ENCODE measurements around the gene CCNL1.

CCNL1 gene

GRCh38 chr3:157142315-157142714 is 17.6 kb downstream of the CCNL1 start:
- DNase-seq, result no peak

GRCh38 chr3:157139938-157140534 is 19.9 kb downstream of the CCNL1 start:
- DNase-seq, result no peak

DNA sequence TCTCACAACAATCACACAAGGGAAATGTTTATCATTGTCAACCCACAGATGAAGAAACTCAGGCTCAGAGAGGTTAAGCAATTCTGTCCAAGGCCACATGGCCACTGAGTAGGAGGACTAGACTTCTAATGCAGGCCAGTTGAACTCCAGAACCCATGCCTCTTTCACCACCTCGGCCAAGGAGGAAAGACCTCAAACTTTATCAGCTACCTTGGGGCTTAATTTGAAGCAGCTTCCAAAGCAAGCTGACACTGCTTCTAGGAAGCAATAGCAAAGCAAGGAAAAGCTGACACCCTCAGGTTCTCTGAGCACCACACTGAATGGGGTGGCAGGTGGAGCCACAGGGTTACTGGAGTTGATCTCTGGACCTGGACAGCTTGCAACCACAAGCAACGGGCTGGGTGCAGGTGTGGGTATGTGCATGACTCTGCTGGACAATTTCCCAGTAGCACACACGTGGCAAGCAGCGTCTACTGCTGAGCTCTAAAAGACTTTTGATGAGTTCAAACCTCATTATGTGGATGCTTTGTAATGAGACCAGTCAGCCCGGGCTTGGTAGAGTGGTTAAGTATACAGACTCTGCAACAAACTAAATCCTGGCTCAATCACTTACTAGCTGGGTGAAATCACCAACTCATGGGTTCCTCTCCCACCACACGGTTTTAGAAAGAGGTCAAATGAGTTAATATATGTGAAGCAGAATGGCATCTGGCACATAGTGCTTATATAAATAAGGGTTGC is 23.1 kb downstream of the CCNL1 start:
- no peak for DNase-seq

DNA sequence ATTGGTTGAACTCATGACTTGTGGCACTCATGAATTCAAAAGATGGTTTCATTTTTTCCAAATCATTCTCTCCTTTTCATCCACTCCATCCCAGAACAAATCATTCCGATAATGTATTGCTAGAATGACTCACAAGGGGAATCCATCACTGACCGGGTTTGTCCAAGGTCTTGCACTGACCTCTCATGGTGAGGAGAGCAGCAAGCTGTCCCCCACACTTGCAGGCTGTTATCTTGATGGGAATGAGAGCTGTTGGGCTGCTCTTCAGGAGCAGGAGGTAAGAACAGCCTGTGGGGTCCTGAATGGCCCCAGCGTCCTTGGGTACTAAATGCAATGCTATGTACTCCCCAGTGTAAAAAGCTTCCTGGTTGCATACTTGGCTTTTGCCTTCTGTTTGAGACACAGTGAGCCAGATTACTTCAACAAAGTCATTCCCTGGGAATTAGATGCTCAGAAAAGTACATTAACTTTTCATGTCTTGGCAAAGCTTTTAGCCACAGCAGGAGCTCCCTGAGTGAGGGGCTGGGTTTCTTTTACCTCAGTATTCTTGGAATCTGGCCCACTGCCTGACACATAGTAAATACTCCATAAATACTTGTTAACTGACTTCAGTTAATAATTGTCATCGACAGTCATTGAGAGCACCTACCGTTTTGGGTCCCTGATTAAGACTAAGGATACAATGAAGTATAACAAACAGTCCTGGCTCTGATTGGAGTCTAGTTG is 24.1 kb downstream of the CCNL1 start:
- no peak for DNase-seq

DNA sequence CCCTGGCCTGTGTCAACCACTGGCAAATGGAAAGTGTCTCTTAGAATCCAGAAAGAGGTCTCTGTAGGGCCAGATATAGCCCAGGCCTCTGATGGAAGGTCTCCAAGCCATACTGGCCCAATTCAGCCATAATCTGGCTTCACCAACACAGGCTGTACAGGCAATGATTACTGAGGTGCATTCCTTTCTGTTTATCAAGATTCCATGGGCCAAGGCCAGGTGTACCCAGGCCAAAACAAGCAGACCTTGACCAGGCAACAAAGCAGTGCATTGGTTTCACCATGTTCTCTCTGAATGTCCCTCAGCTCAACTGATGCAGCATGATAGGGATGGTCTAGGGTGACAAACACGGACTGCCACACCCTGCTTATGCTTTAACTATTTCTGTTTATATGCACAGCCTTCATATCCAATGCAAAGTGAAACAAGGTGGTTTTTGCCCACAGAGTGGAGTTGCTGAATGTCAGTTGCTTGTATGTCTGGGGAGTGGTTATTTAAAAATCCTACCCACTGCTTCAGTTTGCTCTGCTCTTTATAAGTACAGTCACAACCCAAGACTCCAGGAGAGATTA is 25.2 kb downstream of the CCNL1 start:
- DNase-seq, result no peak

DNA sequence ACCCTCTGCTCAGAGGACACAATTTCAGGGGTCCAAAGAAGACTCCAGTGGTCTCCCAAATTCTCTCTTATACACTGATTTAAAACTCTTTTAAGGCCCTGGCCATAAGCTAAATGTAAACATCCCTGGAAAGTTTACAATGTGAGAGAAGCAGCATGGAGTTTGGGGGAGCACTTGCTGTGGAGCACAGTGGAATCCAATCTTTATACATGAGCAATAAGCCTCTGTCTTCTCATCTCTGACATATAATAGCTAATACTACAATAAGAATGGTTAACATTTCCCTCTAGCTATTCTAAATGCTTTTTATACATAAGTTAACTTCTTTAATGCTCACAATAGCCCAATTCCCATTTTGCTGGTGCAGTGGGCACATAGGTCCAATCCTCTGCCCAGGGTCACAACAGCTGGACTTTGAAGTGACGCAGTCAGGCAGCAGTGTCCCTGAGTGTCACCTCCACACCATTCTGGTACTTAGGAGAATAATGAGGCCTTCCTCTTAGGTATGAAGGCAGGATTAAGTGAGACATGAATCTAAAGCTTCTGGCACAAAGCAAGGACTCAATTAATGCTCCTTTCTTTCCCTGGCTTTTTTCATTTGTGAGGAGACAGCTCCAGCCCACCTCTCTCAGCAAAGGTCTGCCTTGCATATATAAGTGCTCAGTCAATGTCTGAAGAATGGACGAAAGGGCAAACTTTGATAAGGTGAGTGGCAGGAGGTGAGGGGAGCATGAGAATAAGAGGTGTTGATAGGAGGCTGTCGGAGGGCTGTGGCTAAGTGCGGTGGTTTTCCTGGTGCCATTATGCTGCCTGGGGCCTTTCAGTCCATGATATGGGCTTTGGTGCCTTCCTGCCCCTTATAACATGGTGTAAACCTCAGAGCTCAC is 26.3 kb downstream of the CCNL1 start:
- no peak for DNase-seq

DNA sequence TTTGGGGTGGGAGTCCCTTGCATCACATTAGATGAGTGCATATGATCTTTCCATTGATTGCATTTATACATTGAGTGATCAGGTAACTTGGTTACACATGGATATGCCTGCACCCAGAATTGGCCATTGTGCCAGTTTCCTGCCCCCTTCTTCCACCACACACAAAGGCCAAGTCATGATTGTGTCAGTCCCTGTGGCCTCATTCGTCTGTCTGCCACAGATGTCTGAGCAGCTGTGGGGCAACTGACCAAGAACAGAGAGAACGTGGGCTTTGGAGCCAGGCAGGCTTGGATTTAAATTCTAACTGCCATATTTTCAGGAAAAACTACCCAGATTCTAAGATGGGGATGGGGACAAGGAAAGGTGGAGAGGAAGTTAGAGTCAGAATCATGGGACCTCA is 27.0 kb downstream of the CCNL1 start:
- no peak for DNase-seq

- DNase-seq, result no peak
Observed at GRCh38 chr3:157132341-157132740, 27.6 kb downstream of the CCNL1 start.

DNA sequence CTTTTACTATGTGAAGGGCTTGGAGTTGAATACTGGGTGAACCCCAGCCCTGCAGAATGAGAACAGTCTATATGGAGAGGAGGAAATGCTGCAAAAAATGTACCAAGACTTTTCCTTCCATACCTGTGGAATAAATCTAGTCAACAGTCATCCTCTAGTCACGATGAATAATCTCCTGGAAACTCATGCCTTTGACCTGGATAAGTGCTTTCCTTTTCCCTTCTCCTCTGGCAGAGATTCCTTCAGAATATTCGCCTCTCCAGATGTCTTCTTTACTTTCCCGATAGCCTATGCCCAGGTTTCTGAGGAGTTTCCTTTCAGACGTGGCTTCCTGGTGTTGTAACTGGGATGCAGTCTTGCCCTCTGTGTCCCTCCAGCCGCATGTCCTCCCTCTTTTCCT is 28.1 kb downstream of the CCNL1 start:
- DNase-seq, result no peak

DNA sequence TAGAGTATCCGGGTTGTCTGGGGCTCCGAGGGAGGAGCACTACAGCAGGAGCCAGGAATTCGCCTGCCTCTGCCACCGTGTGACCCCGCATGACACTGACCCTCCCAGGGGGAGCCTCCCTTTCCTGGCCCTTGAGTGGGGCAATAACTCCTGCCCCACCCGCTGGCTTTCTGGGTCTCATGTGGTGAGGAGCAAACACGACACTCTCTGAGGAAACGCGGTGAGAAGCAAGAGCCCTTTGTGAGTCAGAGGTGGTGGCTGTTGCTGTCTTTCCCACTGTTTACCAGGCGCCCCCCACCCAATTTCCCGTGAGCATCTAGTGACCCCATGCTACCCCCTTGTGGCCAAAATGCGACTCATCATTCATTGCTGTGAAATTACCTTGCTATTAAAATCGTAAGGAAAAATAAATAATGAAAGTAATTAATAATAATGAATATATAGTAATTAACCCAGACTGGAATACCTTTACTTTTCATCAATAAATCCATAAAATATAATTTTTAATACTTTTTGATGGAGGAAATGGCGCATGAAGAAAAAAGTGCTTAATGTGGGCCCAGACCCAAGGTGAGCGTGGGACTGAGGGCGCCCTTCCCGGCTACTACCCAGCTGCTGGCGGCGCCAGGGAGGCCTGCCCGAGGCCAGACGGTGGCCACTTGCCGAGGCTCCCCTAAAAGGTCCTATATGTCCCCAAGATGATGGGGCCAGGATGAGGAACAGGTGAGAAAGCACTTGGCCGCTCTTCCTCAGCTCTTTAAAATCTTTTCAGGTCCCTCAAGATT is 29.3 kb downstream of the CCNL1 start:
- DNase-seq, result peak; percentile 73

GRCh38 chr3:157129803-157130466 is 30.0 kb downstream of the CCNL1 start:
- DNase-seq, result no peak

DNA sequence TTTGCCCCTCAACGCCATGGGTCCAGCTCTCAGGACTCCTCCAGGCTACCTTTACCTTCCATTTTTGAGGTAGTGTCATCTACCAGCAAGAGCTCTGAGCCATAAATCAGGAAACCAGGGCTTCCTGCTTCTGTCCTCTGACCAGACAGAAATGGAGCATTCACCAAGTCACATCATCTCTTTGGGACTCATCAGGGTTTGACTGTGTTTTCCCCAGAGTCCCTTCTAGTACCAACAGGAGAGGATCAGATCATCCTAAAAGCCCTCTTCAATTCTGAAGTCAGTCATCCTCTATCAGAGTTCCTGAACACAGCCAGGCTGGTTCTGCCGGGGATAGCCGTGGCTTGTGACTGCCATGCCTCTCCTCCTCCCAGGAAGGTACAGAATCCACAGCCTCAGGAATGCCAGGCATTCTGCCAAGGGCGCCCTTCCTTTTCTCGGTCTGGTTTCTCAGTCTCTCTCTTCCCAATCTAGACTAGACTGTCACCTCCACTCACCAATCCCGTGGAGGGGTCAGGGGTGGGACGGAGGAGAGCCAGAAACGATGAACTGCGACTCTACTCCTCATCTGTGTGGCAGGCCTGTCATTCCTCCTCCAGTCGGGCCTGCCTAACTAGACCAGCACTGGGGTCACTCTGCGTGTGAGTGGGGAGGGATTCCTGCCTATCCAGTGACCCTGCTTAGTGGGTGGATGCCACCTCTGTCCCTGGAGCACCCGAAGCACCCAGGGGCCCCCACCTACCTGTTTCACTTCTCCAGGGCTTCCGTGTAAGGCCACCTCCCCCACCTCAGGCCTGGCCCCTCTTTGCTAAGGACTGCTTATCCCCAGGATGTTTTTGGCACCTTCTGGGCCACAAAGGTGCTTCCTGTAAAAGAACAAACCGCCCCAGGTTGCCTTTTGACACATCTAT is 30.9 kb downstream of the CCNL1 start:
- DNase-seq, result no peak

- no peak for DNase-seq
Observed at GRCh38 chr3:157127831-157128767, 31.8 kb downstream of the CCNL1 start.

DNA sequence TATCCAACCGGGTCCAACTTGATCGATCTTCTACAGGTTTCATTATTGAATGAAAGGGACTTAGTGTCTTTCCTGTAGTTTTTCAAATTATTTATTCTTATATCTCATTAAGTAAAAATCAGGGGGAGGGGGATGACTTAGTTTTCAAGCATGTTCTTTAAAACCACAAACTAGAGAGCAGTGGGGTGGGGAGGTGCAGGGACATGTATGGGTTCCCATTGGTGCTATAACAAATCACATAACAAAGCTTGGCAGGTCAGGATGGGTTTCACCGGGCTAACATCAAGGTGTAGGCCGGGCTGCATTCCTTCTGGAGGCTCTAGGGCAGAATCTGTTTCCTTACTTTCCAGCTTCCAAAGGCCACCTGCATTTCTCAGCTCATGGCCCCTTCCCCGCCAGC is 32.7 kb downstream of the CCNL1 start:
- DNase-seq, result no peak

- DNase-seq, result no peak
Observed at GRCh38 chr3:157126365-157126764, 33.6 kb downstream of the CCNL1 start.

GRCh38 chr3:157125101-157125500 is 34.8 kb downstream of the CCNL1 start:
- DNase-seq, result no peak

GRCh38 chr3:157123621-157124020 is 36.3 kb downstream of the CCNL1 start:
- no peak for DNase-seq

- no peak for DNase-seq
Observed at GRCh38 chr3:157122832-157123427, 37.0 kb downstream of the CCNL1 start.

- DNase-seq, result no peak
Observed at GRCh38 chr3:157122116-157122515, 37.8 kb downstream of the CCNL1 start.

All from NCI-H1694 treated with DMSO at 0.1 percent for 48 hours (cell line).